ENCODE measurements around the gene RNF34. TPM values are rescaled to one million over a fixed set of nuclear protein-coding genes. Genes with fewer than 3 reads are reported as not detected.

The RNF34 gene
- polyA plus RNA-seq, 1 experiment: 47.4 TPM

- no peak overlapping the region for H3K4me3 ChIP-seq (ENCODE audit: low read depth, low read length)
- H3K27me3 ChIP-seq (ENCODE audit: control insufficient read depth, insufficient read depth, low read length): no peaks in the 10 kb centered on the region
- no peaks in the 10 kb centered on the region for H3K9me3 ChIP-seq (ENCODE audit: control insufficient read depth, insufficient read depth, low read length)
- no peak for TF ChIP-seq CTCF (IDR thresholded peaks at IDR 0.05; ENCODE audit: low read depth, low read length)
- POLR2A ChIA-PET: no interaction called here
- CTCF ChIA-PET: interaction anchor here (1.4 kb wide), 1 partner anchor 10 kb away, joined by 3 read pairs; no protein-coding TSS in a partner anchor
- DNase-seq (ENCODE audit: low read depth, low spot score): no peak
- H3K27ac ChIP-seq (ENCODE audit: low read depth, low read length): no peak overlapping the region
Measured at GRCh38 chr12:121452340-121452984, 52.5 kb downstream of the RNF34 start.

- Histone ChIP-seq H3K27me3 (ENCODE audit: control insufficient read depth, insufficient read depth, low read length) (no peaks in the 10 kb centered on the region), H3K9me3 (ENCODE audit: control insufficient read depth, insufficient read depth, low read length) (no peaks in the 10 kb centered on the region), H3K4me3 (ENCODE audit: low read depth, low read length) (no peak overlapping the region), H3K27ac (ENCODE audit: low read depth, low read length) (no peak overlapping the region)
- TF ChIP-seq CTCF (IDR thresholded peaks at IDR 0.05; ENCODE audit: low read depth, low read length): no peak
- ChIA-PET CTCF (interaction anchor here (0.6 to 1.4 kb wide), 2 partner anchors 10 to 29 kb away, joined by 3 to 5 read pairs; no protein-coding TSS in a partner anchor), POLR2A (no interaction called here)
- no peak for DNase-seq (ENCODE audit: low read depth, low spot score)
Measured at GRCh38 chr12:121452985-121453360, 53.1 kb downstream of the RNF34 start.

DNA sequence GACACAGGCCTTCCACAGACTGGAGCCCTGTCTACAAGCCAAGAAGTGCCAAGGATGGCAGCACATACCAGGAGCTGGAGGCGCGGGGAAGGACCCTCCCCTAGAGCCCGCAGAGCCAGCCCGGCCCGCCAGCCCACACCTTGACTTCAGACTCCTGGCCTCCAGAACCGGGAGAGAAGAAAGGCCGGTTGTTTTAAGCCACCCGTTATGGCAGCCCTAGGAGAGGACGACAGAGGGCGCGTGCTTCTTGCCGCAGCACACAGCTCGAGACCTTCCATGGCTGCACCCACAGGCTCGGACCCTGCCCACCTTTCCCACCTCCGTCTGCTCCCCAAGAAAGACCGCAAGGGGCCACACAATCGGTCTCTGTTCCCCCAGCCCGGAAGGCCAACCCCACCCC is 53.7 kb downstream of the RNF34 start:
- POLR2A ChIA-PET: no interaction called here
- CTCF ChIA-PET: interaction anchor here (0.6 to 1.3 kb wide), 2 partner anchors 29 to 119 kb away, joined by 5 to 7 read pairs; no protein-coding TSS in a partner anchor
- no peak for DNase-seq (ENCODE audit: low read depth, low spot score)
- Histone ChIP-seq H3K27ac (ENCODE audit: low read depth, low read length) (no peak overlapping the region), H3K27me3 (ENCODE audit: control insufficient read depth, insufficient read depth, low read length) (no peaks in the 10 kb centered on the region), H3K9me3 (ENCODE audit: control insufficient read depth, insufficient read depth, low read length) (no peaks in the 10 kb centered on the region), H3K4me3 (ENCODE audit: low read depth, low read length) (no peak overlapping the region)
- no peak for TF ChIP-seq CTCF (IDR thresholded peaks at IDR 0.05; ENCODE audit: low read depth, low read length)

- ChIA-PET POLR2A (no interaction called here), CTCF (interaction anchor here (1.3 to 3.7 kb wide), 2 partner anchors 12 to 120 kb away, joined by 7 to 16 read pairs; no protein-coding TSS in a partner anchor)
- no peak for DNase-seq (ENCODE audit: low read depth, low spot score)
- TF ChIP-seq CTCF (IDR thresholded peaks at IDR 0.05; ENCODE audit: low read depth, low read length): no peak
- Histone ChIP-seq H3K9me3 (ENCODE audit: control insufficient read depth, insufficient read depth, low read length) (no peaks in the 10 kb centered on the region; the same call in 1 of the 2 replicates), H3K4me3 (ENCODE audit: low read depth, low read length) (no peak overlapping the region), H3K27ac (ENCODE audit: low read depth, low read length) (no peak overlapping the region), H3K27me3 (ENCODE audit: control insufficient read depth, insufficient read depth, low read length) (no peaks in the 10 kb centered on the region)
Measured at GRCh38 chr12:121454921-121455320, 55.0 kb downstream of the RNF34 start.

DNA sequence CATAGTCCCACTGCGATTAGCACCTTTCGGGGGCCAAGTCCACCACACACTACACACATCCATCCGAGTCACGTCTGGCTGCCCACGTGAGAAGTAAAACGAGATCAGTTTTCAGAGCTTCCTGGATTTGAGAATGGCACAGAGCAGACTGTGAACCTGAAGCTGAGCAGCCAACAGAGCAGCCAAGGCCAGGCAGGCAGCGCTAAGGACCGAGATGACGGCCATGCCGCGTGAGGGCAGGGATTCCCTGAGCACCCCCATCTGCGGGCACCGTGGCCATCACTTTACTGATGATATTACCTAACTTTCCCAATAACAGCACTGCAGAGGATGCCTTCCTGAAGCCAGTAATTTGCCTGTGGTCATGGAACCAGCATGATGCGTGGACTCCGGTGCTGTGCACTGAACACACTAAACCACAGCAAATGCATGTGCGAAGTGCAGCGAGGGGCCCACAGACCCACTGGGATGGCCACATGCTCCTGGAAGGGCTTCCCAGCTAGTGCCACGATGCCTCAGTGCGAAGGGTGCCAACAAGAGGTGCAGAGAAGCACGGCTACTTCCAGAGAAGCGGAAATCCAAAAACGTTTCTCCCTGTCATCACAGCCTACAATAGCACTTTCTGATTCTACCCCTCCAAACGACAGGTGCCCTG is 56.0 kb downstream of the RNF34 start:
- no peak overlapping the region for H3K4me3 ChIP-seq (ENCODE audit: low read depth, low read length)
- POLR2A ChIA-PET: no interaction called here
- H3K9me3 ChIP-seq (ENCODE audit: control insufficient read depth, insufficient read depth, low read length): no peaks in the 10 kb centered on the region; the same call in 1 of the 2 replicates
- no peak for TF ChIP-seq CTCF (IDR thresholded peaks at IDR 0.05; ENCODE audit: low read depth, low read length)
- H3K27ac ChIP-seq (ENCODE audit: low read depth, low read length): no peak overlapping the region
- no peaks in the 10 kb centered on the region for H3K27me3 ChIP-seq (ENCODE audit: control insufficient read depth, insufficient read depth, low read length)
- CTCF ChIA-PET: interaction anchor here (3.7 kb wide), 1 partner anchor 13 kb away, joined by 16 read pairs; no protein-coding TSS in a partner anchor
- DNase-seq (ENCODE audit: low read depth, low spot score): no peak
